BJ (cell line): ENCODE data around the gene HTR3B. TPM values are rescaled to one million over a fixed set of nuclear protein-coding genes. Genes with fewer than 3 reads are reported as not detected.

ENCODE experiments used
- CTCF ChIA-PET: fragments of 350-600 bp; formaldehyde crosslinking; extraction: SDS; loops from one replicate; lab custom pipeline; 2021; ENCODE audit warnings: antibody characterized with exemption, inconsistent platforms; lab: Yijun Ruan, JAX
- POLR2A ChIA-PET: fragments of 300-600 bp; sonication (Branson Sonifier 250); formaldehyde crosslinking; extraction: SDS; loops from one replicate; lab custom pipeline; 2021; ENCODE audit warnings: antibody characterized with exemption; lab: Charles Lee
- DNase-seq: peaks from one replicate; pipeline ENCODE4 v3.0.0-alpha.2; 2011; ENCODE audit warnings: low read depth
- H3K27me3 ChIP-seq: 2 replicates; pipeline ENCODE4 v1.6.0; 2011; ENCODE audit warnings: low read length; ENCODE audit not compliant: control insufficient read depth, insufficient read depth
- H3K36me3 ChIP-seq: 2 replicates; pipeline ENCODE4 v1.5.1; 2011; ENCODE audit warnings: low read length; ENCODE audit not compliant: control insufficient read depth, insufficient read depth
- H3K4me3 ChIP-seq: 2 replicates; pipeline ENCODE4 v1.5.1; 2011; ENCODE audit warnings: low read depth, mild to moderate bottlenecking, control low read depth, low read length
- polyA plus RNA-seq: library from polyadenylated mRNA; depleted of rRNA; stranded (reverse); fragments of >200 nt; gene quantifications from 2 replicates; pipeline ENCODE4 v1.2.3, GENCODE V29; 2011
- TF ChIP-seq, protein P1 (sequence below): IDR thresholded peaks from 2 replicates; pipeline ENCODE4 v1.5.1; 2011; ENCODE audit warnings: low read depth, mild to moderate bottlenecking, control low read depth, inconsistent platforms, low read length, moderate library complexity; ENCODE audit not compliant: insufficient read depth

The HTR3B gene
- polyA plus RNA-seq, 1 experiment = not detected

DNA sequence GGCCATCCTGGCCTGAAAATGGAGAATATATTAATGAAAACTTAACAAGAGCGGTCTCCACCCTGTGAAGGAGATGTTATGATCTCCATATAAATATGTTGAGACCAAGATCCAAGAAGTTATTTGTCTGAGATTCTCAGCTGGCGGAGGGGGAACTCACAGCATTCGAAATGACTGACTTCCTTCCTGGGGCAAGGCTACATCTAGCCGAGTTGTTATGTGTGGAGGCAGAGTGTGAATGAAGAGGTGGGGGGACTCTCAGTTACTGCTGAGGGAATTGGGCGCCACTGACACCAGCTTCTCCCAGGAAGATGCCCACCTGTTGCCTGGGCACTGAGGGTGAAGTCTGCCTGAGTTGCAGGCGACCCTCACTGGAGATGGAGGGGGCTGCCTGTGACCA lies 76.2 kb downstream of the HTR3B start:
- TF ChIP-seq, protein P1, sequence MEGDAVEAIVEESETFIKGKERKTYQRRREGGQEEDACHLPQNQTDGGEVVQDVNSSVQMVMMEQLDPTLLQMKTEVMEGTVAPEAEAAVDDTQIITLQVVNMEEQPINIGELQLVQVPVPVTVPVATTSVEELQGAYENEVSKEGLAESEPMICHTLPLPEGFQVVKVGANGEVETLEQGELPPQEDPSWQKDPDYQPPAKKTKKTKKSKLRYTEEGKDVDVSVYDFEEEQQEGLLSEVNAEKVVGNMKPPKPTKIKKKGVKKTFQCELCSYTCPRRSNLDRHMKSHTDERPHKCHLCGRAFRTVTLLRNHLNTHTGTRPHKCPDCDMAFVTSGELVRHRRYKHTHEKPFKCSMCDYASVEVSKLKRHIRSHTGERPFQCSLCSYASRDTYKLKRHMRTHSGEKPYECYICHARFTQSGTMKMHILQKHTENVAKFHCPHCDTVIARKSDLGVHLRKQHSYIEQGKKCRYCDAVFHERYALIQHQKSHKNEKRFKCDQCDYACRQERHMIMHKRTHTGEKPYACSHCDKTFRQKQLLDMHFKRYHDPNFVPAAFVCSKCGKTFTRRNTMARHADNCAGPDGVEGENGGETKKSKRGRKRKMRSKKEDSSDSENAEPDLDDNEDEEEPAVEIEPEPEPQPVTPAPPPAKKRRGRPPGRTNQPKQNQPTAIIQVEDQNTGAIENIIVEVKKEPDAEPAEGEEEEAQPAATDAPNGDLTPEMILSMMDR = no peak
- peaks cover 2% of the 10 kb centered on the region; the same call in 1 of the 2 replicates for H3K27me3 ChIP-seq
- ChIA-PET POLR2A (no interaction called here), CTCF (interaction anchor here (1.8 kb wide), 1 partner anchor 13 kb away, joined by 5 read pairs; no protein-coding TSS in a partner anchor)
- no peaks in the 10 kb centered on the region for H3K36me3 ChIP-seq
- DNase-seq = no peak
- H3K4me3 ChIP-seq = no peak overlapping the region

DNA sequence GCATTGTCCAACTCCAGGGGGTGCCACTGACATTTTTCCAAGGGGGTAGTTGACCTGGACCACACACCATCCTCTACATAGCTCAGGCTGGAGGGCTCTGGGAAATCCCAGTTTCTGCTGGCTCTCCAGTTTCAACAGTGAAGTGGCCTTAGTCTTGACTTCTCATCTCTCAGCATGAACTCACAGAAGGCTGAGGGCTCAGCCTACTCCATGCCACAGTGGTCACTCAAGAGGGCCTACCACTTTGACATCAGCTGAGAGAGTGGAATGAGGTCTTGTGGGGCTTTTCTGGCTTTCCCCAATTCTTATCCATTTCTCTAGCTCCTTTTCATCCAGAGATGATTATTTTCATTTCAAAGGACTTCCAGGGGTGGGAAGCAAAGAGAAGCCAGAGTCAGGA lies 77.7 kb downstream of the HTR3B start:
- DNase-seq = no peak
- H3K36me3 ChIP-seq = no peaks in the 10 kb centered on the region
- TF ChIP-seq, protein P1 = no peak

DNA sequence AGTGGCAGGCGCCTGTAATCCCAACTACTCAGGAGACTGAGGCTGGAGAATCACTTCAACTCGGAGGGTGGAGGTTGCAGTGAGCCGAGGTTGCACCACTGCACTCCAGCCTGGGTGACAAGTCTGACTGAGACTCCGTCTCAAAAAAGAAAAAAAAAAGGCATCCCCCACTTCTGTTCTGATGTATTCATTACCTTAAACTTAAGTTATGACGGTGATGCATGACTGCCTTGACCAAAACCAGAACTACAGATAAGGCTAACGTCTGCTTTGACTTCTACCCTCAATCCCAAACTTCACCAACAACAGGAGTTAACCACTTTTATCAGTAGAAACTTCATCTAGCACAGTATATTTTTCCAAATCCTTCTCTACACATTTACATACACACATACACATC lies 80.2 kb downstream of the HTR3B start:
- POLR2A ChIA-PET = no interaction called here
- CTCF ChIA-PET = interaction anchor here (2.2 to 2.9 kb wide), 2 partner anchors 10 to 276 kb away, joined by 5 to 12 read pairs; no protein-coding TSS in a partner anchor
- Histone ChIP-seq H3K27me3 (peaks cover 2% of the 10 kb centered on the region; the same call in 1 of the 2 replicates), H3K4me3 (no peak overlapping the region), H3K36me3 (no peaks in the 10 kb centered on the region)
- TF ChIP-seq, protein P1 = no peak
- no peak for DNase-seq

More for the DNA sequence above, 77.7 kb downstream of the HTR3B start:
- POLR2A ChIA-PET = no interaction called here
- peaks cover 2% of the 10 kb centered on the region; the same call in 1 of the 2 replicates for H3K27me3 ChIP-seq
- H3K4me3 ChIP-seq = no peak overlapping the region
- CTCF ChIA-PET = no interaction called here

DNA sequence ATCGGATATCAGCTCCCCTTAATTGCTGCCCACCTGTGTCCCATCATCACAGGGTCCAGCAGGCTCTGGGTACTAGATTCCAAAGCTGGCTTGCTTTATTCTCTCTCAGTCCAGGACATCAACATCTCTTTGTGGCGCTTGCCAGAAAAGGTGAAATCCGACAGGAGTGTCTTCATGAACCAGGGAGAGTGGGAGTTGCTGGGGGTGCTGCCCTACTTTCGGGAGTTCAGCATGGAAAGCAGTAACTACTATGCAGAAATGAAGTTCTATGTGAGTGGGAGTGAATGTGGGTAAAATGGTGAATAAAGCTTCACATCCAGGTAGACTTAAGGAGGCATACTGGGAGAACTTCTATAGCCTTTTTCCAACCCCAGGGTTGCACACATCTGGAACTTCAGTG lies 81.3 kb downstream of the HTR3B start:
- Histone ChIP-seq H3K4me3 (no peak overlapping the region), H3K27me3 (no peaks in the 10 kb centered on the region; the same call in 1 of the 2 replicates), H3K36me3 (no peaks in the 10 kb centered on the region)
- CTCF ChIA-PET = interaction anchor here (2.2 to 2.9 kb wide), 2 partner anchors 8 to 275 kb away, joined by 5 to 12 read pairs; no protein-coding TSS in a partner anchor
- TF ChIP-seq, protein P1 = no peak
- POLR2A ChIA-PET = no interaction called here
- DNase-seq = no peak

DNA sequence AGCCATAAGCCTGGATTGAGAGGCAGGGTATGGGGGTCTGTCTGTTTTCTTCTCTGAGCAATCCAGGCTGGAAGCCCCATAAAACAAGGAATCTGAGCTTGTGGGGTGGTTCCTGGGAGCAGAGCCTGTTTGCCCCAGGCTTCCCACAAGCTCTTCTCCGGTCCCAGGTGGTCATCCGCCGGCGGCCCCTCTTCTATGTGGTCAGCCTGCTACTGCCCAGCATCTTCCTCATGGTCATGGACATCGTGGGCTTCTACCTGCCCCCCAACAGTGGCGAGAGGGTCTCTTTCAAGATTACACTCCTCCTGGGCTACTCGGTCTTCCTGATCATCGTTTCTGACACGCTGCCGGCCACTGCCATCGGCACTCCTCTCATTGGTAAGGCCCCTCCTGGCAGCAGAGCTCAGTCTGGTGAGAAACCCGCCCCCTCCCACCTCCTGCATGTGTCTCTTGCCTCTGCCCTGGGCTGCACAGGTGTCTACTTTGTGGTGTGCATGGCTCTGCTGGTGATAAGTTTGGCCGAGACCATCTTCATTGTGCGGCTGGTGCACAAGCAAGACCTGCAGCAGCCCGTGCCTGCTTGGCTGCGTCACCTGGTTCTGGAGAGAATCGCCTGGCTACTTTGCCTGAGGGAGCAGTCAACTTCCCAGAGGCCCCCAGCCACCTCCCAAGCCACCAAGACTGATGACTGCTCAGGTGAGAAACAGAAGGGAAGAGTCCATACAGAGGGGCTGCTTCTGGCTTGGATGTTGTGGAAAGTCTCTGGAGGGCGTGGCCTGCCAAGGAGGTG lies 82.0 kb downstream of the HTR3B start:
- H3K27me3 ChIP-seq = no peaks in the 10 kb centered on the region; the same call in 1 of the 2 replicates
- ChIA-PET CTCF (interaction anchor here (2.2 to 2.9 kb wide), 2 partner anchors 8 to 275 kb away, joined by 5 to 12 read pairs; no protein-coding TSS in a partner anchor), POLR2A (no interaction called here)
- DNase-seq = no peak
- TF ChIP-seq, protein P1 = no peak
- no peaks in the 10 kb centered on the region for H3K36me3 ChIP-seq
- H3K4me3 ChIP-seq = no peak overlapping the region
